GM21360 (cell line): ENCODE data around the gene ITGA8.

Experiments used
- ATAC-seq: cut with Tn5 transposase; IDR thresholded peaks from one replicate; pipeline ENCODE4 v1.9.1; 2021; ENCODE audit warnings: mild to moderate bottlenecking, moderate library complexity; ENCODE audit not compliant: unreplicated experiment

Gene ITGA8

DNA sequence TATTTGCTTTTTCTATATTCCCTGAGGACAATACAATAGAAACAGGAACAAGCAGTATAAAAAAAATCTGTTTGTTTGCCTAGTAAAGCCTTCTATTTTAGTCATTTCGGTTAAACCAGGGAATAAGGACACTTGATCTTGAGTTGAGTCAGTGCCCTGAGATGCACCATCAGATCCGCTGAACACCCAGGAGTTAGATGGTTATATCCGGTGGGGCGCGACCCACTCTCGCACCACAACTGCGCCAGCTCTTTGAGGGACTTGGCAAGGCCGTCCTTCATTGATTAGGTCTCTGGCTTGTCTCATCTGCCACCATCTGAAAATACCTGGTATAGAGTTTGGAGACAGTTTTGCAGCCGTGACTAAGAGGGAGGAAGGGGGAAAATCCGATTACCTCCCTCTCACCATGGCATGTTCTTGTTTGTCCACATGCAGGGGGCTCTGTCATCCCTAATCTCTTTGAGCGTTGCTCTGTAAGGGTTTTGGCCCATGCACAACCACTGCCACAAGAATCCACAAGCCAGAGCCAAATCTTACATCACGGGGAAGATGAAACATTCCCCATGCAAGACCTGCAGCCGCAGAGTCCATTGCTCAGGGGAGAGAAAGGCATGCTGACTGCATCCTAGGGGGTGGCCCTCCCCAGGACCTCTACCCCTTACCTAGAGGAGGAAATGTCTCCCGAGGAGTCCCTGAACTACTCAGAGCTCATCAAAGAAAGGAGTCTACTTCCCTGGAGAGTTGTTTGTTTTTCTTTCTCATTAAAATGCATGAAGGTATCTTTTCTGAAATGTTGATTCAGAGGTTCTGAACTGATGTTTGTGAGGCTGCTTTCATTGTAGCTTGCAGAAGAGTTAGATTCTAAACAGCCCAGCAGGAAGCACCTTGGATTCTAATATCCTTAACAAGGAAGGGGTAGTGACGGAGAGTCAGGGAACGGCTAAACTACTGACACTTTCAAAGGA lies 247.0 kb downstream of the ITGA8 start:
- ATAC-seq, result no peak

DNA sequence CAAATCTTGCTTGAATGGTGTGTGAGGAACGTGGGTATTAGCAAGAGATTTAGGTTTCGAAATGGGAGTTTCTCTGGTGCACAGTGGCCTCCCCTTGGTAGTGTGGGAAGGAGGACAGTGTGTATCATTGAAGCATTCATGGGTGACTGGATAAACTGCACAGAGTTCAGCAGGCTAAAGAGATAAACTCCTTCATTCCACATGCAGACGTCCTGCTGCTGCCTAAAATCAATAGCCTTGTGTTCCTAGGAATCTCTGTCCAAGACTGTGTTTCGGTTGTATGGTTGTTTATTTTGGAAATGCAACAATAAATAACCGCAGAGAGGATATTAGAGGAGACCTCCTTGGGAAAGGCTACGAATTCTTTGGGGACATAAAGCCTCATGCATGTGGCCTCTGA lies 247.7 kb downstream of the ITGA8 start:
- no peak for ATAC-seq

DNA sequence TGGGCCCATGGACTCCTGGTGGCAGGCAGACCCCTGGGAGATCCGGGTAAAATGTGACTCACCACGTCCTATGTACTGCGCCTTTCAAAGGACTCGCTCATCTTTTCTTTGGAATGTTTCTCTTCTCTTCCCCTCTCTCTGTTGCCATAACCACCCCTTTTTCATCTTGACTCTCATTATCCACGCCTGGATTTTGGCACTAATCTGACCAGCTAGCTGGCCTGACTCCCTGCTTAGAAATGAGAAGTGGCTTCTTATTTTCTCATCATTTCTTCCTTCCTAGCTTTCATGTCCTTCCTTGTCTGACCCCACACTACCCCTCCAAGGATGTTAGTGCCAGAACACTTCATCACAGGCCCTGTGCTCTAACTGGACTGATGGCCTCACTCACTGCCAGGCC lies 250.6 kb downstream of the ITGA8 start:
- ATAC-seq, result no peak

DNA sequence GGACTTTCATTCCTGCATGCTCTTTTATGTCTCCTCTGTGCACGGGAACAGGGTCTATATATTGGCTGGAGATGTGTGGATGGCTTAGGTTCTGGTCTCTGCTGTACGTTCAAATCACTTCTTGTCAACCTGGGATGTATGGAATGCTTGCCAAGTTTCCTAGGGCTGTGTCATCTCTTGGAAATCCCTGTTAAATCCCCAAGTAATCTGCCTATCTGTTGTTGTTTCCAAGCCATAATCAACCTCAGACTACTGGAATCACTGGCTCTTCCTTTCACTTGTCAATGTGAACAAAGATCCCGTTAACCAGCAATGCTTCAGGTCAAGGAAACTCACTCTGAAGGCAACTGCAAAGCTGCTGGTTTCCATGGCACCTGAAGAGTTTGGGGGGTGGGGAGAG lies 255.3 kb downstream of the ITGA8 start:
- no peak for ATAC-seq
